T-helper 1 cell treated with Interleukin-12 subunit alpha and Interleukin-12 subunit beta and Interleukin-4 antibody, amounts not matched to agents 30 ng/mL and 1 ng/mL, for 36 hours (primary cell): ENCODE measurements around the gene UGT1A8. TPM values are rescaled to one million over a fixed set of nuclear protein-coding genes. Genes with fewer than 3 reads are reported as not detected.

Source experiments
- intact Hi-C: fragments of 100-400 bp; cut with micrococcal nuclease; formaldehyde crosslinking; loops from one replicate; pipeline ENCODE4 v1.15.1; 2024
- total RNA-seq: library from RNA; stranded (reverse); gene quantifications from 2 replicates; pipeline ENCODE4 v1.2.3, GENCODE V29; 2022

Gene UGT1A8
- total RNA-seq, 1 donor from 2014 or later, result not detected

GRCh38 chr2:233799087-233799665 is 181.7 kb downstream of the UGT1A8 start:
- intact Hi-C loops, result loop anchor here (10.0 kb wide), 1 partner anchor 1576 kb away; no protein-coding TSS in a partner anchor

GRCh38 chr2:233799716-233800115 is 182.3 kb downstream of the UGT1A8 start:
- intact Hi-C loops, result loop anchor here (10.0 kb wide), 1 partner anchor 1575 kb away; no protein-coding TSS in a partner anchor

- intact Hi-C loops, result no loop called here
These were observed 182.8 kb downstream of the UGT1A8 start for GRCh38 chr2:233800208-233800607.

GRCh38 chr2:233801357-233802131 is 184.1 kb downstream of the UGT1A8 start:
- intact Hi-C loops, result no loop called here

- intact Hi-C loops, result no loop called here
These were observed 184.8 kb downstream of the UGT1A8 start for GRCh38 chr2:233802132-233802815.

GRCh38 chr2:233803292-233803911 is 186.0 kb downstream of the UGT1A8 start:
- intact Hi-C loops, result no loop called here

- intact Hi-C loops, result no loop called here
These were observed 186.6 kb downstream of the UGT1A8 start for GRCh38 chr2:233803994-233804393.

- intact Hi-C loops, result no loop called here
These were observed 189.9 kb downstream of the UGT1A8 start for GRCh38 chr2:233807215-233807865.

- intact Hi-C loops, result no loop called here
These were observed 190.8 kb downstream of the UGT1A8 start for GRCh38 chr2:233807966-233808935.

- intact Hi-C loops, result no loop called here
These were observed 193.0 kb downstream of the UGT1A8 start for GRCh38 chr2:233810385-233810784.

- intact Hi-C loops, result no loop called here
These were observed 193.7 kb downstream of the UGT1A8 start for GRCh38 chr2:233811087-233811486.

GRCh38 chr2:233811732-233812131 is 194.3 kb downstream of the UGT1A8 start:
- intact Hi-C loops, result no loop called here

GRCh38 chr2:233813236-233814055 is 196.0 kb downstream of the UGT1A8 start:
- intact Hi-C loops, result no loop called here

GRCh38 chr2:233814056-233814835 is 196.8 kb downstream of the UGT1A8 start:
- intact Hi-C loops, result no loop called here

GRCh38 chr2:233815861-233816260 is 198.4 kb downstream of the UGT1A8 start:
- intact Hi-C loops, result no loop called here

- intact Hi-C loops, result no loop called here
These were observed 198.9 kb downstream of the UGT1A8 start for GRCh38 chr2:233816334-233816733.

GRCh38 chr2:233816771-233817170 is 199.3 kb downstream of the UGT1A8 start:
- intact Hi-C loops, result no loop called here

- intact Hi-C loops, result no loop called here
These were observed 200.0 kb downstream of the UGT1A8 start for GRCh38 chr2:233817361-233817911.
